ENCODE measurements around the gene CASP2. TPM values are rescaled to one million over a fixed set of nuclear protein-coding genes. Genes with fewer than 3 reads are reported as not detected.

Gene CASP2
- total and polyA plus RNA-seq, 2 of the 13 experiments (the other 11 are each of a cell fraction or from before 2014, with no cell fraction given), result 10.2 to 13.7 TPM

DNA sequence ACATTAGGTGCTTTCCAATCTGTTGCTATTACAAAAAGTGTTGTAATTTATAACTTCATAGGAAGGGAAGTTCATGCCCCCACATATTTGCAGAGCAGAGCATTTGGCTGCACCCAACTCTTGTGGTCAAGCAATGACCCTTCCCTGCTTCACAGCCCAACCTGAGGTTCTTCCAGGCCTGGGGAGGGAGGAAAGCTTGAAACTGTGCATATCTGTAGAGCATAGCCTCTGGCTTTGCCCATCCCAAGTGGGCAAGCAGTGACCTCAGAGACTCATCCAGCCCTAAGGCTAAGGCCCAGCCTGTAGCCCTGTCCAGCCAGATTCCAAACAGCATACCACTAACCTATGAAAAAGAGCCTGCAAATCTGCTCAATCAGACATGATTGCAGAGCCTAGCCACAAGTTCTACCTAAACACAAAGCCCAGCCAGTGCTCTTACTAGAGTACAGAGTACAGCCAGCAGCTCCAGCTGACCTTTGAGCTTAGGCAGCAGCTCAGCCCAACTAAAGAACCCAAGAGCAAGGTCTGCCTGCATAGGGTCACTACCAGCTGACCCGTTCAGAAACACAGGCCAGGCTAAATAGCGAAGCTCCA is 39.3 kb upstream of the CASP2 start (continued):
- TF ChIP-seq, protein P1, sequence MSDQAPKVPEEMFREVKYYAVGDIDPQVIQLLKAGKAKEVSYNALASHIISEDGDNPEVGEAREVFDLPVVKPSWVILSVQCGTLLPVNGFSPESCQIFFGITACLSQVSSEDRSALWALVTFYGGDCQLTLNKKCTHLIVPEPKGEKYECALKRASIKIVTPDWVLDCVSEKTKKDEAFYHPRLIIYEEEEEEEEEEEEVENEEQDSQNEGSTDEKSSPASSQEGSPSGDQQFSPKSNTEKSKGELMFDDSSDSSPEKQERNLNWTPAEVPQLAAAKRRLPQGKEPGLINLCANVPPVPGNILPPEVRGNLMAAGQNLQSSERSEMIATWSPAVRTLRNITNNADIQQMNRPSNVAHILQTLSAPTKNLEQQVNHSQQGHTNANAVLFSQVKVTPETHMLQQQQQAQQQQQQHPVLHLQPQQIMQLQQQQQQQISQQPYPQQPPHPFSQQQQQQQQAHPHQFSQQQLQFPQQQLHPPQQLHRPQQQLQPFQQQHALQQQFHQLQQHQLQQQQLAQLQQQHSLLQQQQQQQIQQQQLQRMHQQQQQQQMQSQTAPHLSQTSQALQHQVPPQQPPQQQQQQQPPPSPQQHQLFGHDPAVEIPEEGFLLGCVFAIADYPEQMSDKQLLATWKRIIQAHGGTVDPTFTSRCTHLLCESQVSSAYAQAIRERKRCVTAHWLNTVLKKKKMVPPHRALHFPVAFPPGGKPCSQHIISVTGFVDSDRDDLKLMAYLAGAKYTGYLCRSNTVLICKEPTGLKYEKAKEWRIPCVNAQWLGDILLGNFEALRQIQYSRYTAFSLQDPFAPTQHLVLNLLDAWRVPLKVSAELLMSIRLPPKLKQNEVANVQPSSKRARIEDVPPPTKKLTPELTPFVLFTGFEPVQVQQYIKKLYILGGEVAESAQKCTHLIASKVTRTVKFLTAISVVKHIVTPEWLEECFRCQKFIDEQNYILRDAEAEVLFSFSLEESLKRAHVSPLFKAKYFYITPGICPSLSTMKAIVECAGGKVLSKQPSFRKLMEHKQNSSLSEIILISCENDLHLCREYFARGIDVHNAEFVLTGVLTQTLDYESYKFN (CRISPR knock-in tag; conservative IDR thresholded peaks at IDR 0.05), result peak; percentile 72
- TF ChIP-seq, protein P2, sequence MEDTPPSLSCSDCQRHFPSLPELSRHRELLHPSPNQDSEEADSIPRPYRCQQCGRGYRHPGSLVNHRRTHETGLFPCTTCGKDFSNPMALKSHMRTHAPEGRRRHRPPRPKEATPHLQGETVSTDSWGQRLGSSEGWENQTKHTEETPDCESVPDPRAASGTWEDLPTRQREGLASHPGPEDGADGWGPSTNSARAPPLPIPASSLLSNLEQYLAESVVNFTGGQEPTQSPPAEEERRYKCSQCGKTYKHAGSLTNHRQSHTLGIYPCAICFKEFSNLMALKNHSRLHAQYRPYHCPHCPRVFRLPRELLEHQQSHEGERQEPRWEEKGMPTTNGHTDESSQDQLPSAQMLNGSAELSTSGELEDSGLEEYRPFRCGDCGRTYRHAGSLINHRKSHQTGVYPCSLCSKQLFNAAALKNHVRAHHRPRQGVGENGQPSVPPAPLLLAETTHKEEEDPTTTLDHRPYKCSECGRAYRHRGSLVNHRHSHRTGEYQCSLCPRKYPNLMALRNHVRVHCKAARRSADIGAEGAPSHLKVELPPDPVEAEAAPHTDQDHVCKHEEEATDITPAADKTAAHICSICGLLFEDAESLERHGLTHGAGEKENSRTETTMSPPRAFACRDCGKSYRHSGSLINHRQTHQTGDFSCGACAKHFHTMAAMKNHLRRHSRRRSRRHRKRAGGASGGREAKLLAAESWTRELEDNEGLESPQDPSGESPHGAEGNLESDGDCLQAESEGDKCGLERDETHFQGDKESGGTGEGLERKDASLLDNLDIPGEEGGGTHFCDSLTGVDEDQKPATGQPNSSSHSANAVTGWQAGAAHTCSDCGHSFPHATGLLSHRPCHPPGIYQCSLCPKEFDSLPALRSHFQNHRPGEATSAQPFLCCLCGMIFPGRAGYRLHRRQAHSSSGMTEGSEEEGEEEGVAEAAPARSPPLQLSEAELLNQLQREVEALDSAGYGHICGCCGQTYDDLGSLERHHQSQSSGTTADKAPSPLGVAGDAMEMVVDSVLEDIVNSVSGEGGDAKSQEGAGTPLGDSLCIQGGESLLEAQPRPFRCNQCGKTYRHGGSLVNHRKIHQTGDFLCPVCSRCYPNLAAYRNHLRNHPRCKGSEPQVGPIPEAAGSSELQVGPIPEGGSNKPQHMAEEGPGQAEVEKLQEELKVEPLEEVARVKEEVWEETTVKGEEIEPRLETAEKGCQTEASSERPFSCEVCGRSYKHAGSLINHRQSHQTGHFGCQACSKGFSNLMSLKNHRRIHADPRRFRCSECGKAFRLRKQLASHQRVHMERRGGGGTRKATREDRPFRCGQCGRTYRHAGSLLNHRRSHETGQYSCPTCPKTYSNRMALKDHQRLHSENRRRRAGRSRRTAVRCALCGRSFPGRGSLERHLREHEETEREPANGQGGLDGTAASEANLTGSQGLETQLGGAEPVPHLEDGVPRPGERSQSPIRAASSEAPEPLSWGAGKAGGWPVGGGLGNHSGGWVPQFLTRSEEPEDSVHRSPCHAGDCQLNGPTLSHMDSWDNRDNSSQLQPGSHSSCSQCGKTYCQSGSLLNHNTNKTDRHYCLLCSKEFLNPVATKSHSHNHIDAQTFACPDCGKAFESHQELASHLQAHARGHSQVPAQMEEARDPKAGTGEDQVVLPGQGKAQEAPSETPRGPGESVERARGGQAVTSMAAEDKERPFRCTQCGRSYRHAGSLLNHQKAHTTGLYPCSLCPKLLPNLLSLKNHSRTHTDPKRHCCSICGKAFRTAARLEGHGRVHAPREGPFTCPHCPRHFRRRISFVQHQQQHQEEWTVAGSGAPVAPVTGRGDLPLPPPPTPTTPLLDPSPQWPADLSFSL (CRISPR knock-in tag; IDR thresholded peaks at IDR 0.05), result no peak
- TF ChIP-seq SMAD1 (CRISPR knock-in tag; IDR thresholded peaks at IDR 0.05; ENCODE audit: borderline replicate concordance, low read depth) (no peak), ZNF709 (CRISPR knock-in tag; IDR thresholded peaks at IDR 0.05) (no peak), ZNF256 (CRISPR knock-in tag; conservative IDR thresholded peaks at IDR 0.05) (no peak), DRAP1 (CRISPR knock-in tag; IDR thresholded peaks at IDR 0.05) (no peak), ZNF225 (CRISPR knock-in tag; IDR thresholded peaks at IDR 0.05) (no peak), NFRKB (IDR thresholded peaks at IDR 0.05) (no peak), ARID3A (IDR thresholded peaks at IDR 0.05; ENCODE audit: low read depth, low read length) (no peak), ESRRA (CRISPR knock-in tag; IDR thresholded peaks at IDR 0.05; ENCODE audit: low read depth) (peak; percentile 72; the same call in 1 of the 2 replicates), TCF7 (IDR thresholded peaks at IDR 0.05; ENCODE audit: low read depth) (no peak), RARA (CRISPR knock-in tag; IDR thresholded peaks at IDR 0.05) (peak; percentile 60; the same call in 1 of the 2 replicates)
- TF ChIP-seq, protein P3, sequence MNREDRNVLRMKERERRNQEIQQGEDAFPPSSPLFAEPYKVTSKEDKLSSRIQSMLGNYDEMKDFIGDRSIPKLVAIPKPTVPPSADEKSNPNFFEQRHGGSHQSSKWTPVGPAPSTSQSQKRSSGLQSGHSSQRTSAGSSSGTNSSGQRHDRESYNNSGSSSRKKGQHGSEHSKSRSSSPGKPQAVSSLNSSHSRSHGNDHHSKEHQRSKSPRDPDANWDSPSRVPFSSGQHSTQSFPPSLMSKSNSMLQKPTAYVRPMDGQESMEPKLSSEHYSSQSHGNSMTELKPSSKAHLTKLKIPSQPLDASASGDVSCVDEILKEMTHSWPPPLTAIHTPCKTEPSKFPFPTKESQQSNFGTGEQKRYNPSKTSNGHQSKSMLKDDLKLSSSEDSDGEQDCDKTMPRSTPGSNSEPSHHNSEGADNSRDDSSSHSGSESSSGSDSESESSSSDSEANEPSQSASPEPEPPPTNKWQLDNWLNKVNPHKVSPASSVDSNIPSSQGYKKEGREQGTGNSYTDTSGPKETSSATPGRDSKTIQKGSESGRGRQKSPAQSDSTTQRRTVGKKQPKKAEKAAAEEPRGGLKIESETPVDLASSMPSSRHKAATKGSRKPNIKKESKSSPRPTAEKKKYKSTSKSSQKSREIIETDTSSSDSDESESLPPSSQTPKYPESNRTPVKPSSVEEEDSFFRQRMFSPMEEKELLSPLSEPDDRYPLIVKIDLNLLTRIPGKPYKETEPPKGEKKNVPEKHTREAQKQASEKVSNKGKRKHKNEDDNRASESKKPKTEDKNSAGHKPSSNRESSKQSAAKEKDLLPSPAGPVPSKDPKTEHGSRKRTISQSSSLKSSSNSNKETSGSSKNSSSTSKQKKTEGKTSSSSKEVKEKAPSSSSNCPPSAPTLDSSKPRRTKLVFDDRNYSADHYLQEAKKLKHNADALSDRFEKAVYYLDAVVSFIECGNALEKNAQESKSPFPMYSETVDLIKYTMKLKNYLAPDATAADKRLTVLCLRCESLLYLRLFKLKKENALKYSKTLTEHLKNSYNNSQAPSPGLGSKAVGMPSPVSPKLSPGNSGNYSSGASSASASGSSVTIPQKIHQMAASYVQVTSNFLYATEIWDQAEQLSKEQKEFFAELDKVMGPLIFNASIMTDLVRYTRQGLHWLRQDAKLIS (CRISPR knock-in tag; IDR thresholded peaks at IDR 0.05), result no peak
